Gastroesophageal sphincter (tissue), 3 donors: ENCODE measurements around the gene MXD3.

Source experiments
- CTCF ChIP-seq, 4 experiments: fragments of 200-600 bp in 2 of 4; fragments of 450-650 bp in 2 of 4; sonication (generic) in 1 of 4; IDR thresholded peaks; one replicate each; pipeline ENCODE4 v1.5.1; 2017 to 2019; ENCODE audit warnings: antibody characterized with exemption in 4 of 4, mild to moderate bottlenecking in 2 of 4, moderate library complexity in 2 of 4
- EP300 ChIP-seq: sonication (generic); formaldehyde crosslinking; IDR thresholded peaks from one replicate; pipeline ENCODE4 v1.6.1; 2017; ENCODE audit warnings: antibody characterized with exemption, mild to moderate bottlenecking

GRCh38 chr5:177357459-177358351 lies 46.0 kb upstream of the MXD3 start, which contains the start of gene RGS14:
- TF ChIP-seq CTCF (IDR thresholded peaks at IDR 0.05) (no peak), EP300 (no peak)
